ENCODE results near the gene PCDHA3.

DNA sequence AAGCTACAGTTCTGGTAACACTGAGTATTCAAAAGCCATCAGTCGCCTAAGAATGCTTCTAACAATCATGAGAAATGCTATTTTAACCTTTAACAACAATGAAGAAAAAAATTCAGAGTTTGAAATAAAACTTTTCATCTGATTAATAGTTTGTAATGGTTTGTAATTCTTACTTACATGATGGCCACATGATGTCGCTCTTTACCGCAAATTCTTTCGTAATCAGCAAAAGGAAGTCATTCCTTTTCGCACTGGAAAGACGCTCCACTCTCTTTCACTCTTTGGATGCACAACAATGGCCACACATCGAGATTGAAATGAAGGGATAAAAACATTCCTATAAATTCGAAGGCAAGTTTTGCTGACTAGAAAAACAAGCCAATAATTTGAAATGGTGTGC is 33.1 kb downstream of the PCDHA3 start, which contains the start of gene PCDHA7:
- TF ChIP-seq, protein P1, sequence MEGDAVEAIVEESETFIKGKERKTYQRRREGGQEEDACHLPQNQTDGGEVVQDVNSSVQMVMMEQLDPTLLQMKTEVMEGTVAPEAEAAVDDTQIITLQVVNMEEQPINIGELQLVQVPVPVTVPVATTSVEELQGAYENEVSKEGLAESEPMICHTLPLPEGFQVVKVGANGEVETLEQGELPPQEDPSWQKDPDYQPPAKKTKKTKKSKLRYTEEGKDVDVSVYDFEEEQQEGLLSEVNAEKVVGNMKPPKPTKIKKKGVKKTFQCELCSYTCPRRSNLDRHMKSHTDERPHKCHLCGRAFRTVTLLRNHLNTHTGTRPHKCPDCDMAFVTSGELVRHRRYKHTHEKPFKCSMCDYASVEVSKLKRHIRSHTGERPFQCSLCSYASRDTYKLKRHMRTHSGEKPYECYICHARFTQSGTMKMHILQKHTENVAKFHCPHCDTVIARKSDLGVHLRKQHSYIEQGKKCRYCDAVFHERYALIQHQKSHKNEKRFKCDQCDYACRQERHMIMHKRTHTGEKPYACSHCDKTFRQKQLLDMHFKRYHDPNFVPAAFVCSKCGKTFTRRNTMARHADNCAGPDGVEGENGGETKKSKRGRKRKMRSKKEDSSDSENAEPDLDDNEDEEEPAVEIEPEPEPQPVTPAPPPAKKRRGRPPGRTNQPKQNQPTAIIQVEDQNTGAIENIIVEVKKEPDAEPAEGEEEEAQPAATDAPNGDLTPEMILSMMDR (IDR thresholded peaks at IDR 0.05) = no peak
- TF ChIP-seq POLR2A (IDR thresholded peaks at IDR 0.05) (no peak), EP300 (IDR thresholded peaks at IDR 0.05) (no peak)
